Uterus (tissue), 2 donors: ENCODE results near the gene FAM174A.

Source experiments
- POLR2A ChIP-seq, 2 donors: fragments of 450-650 bp; IDR thresholded peaks; one replicate each; pipeline ENCODE4 v1.6.1; 2016; ENCODE audit warnings: antibody characterized with exemption in 2 of 2, mild to moderate bottlenecking in 1 of 2, moderate library complexity in 1 of 2
- TF ChIP-seq, protein P1 (sequence below), 4 experiments: fragments of 200-600 bp in 2 of 4; fragments of 450-650 bp in 2 of 4; sonication (generic) in 2 of 4; IDR thresholded peaks; one replicate each; pipeline ENCODE4 v1.5.1; 2016 to 2019; ENCODE audit warnings: antibody characterized with exemption in 4 of 4, mild to moderate bottlenecking in 2 of 4, moderate library complexity in 1 of 4

DNA sequence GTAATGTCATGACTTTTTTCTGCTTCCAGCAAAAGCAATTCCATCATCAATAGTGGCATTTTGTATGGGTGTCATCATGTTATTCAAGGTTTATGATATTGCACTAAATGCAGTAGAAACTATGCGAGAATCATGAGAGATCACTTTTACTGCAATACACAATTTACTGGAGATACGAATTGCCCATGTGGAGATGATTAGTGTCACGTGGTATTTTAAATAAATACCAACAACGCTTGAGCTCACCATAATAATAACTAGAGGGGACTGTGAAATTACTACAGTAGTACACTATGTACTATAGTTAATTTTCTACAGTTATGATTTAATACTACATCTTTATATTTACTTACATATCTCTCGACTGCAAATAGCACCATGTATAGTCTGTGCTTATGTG, 49.7 kb downstream of the FAM174A start:
- TF ChIP-seq, protein P1, sequence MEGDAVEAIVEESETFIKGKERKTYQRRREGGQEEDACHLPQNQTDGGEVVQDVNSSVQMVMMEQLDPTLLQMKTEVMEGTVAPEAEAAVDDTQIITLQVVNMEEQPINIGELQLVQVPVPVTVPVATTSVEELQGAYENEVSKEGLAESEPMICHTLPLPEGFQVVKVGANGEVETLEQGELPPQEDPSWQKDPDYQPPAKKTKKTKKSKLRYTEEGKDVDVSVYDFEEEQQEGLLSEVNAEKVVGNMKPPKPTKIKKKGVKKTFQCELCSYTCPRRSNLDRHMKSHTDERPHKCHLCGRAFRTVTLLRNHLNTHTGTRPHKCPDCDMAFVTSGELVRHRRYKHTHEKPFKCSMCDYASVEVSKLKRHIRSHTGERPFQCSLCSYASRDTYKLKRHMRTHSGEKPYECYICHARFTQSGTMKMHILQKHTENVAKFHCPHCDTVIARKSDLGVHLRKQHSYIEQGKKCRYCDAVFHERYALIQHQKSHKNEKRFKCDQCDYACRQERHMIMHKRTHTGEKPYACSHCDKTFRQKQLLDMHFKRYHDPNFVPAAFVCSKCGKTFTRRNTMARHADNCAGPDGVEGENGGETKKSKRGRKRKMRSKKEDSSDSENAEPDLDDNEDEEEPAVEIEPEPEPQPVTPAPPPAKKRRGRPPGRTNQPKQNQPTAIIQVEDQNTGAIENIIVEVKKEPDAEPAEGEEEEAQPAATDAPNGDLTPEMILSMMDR (IDR thresholded peaks at IDR 0.05), result no peak
- TF ChIP-seq POLR2A (IDR thresholded peaks at IDR 0.05), result no peak
